ENCODE data around the gene EFNA3. TPM values are rescaled to one million over a fixed set of nuclear protein-coding genes. Genes with fewer than 3 reads are reported as not detected.
A peak's percentile ranks its signal among the peaks of the same experiment; 100 is the strongest.

Gene EFNA3
- total and polyA plus RNA-seq, 2 donors (not counting 3 experiments of a cell fraction or from before 2014, with no cell fraction given), result 2.2 to 2.5 TPM

- Histone ChIP-seq H3K4me1 (ENCODE audit: control insufficient read depth, extremely low read depth, insufficient read depth, low read length) (peaks cover 15% of the 10 kb centered on the region), H2AFZ (ENCODE audit: low read depth, low read length) (no peak overlapping the region), H3K9me1 (replicated peaks; ENCODE audit: control insufficient read depth, extremely low read depth, insufficient read depth, low read length) (no peaks in the 10 kb centered on the region), H3K27ac (ENCODE audit: insufficient read depth, low read depth, low read length) (no peak overlapping the region), H3K9ac (replicated peaks; ENCODE audit: extremely low read depth, insufficient read depth, low read length) (no peak overlapping the region), H3K4me3 (replicated peaks in 1 of 3; ENCODE audit: insufficient read depth in 1 of 3, low read depth in 1 of 3, low read length in 3 of 3) (no peak overlapping the region), H3K27me3 (ENCODE audit: control insufficient read depth in 2 of 2, insufficient read depth in 2 of 2, low read length in 2 of 2) (peaks cover 35 to 46% of the 10 kb centered on the region in 2 experiments), H3K9me3 (replicated peaks; ENCODE audit: control insufficient read depth, insufficient read depth, low read length) (no peaks in the 10 kb centered on the region), H3K4me2 (ENCODE audit: insufficient read depth, low read length) (no peak overlapping the region), H3K36me3 (ENCODE audit: control insufficient read depth in 2 of 2, extremely low read depth in 1 of 2, insufficient read depth in 2 of 2, low read length in 2 of 2) (no peaks in the 10 kb centered on the region), H3K79me2 (ENCODE audit: control insufficient read depth, insufficient read depth, low read length) (no peaks in the 10 kb centered on the region), H4K20me1 (replicated peaks; ENCODE audit: control insufficient read depth, extremely low read depth, insufficient read depth, low read length) (no peaks in the 10 kb centered on the region)
- dilution Hi-C loops (cut with MboI; ENCODE audit: extremely low pct_ligation_motif_present, low sequenced_read_pairs) (no loop called here), intact Hi-C loops (cut with micrococcal nuclease) (no loop called here)
- DNase-seq (ENCODE audit: low read depth, low spot score), result no peak
- ChIA-PET POLR2A (no interaction called here), CTCF (interaction anchor here (1.0 to 1.4 kb wide), 4 partner anchors 20 to 175 kb away, joined by 3 to 5 read pairs (median 4); partner anchors contain the start of gene KRTCAP2)
- BruUV-seq (replicated peaks), result no TSS peak
- no peak for FAIRE-seq
- TF ChIP-seq MAX (IDR thresholded peaks at IDR 0.05; ENCODE audit: insufficient read depth, insufficient read length) (no peak), EZH2 (IDR thresholded peaks at IDR 0.05; ENCODE audit: borderline replicate concordance, low read depth, low read length, severe bottlenecking) (peak; percentile 84)
Measured at GRCh38 chr1:155081472-155082300, 3.0 kb downstream of the EFNA3 start.

- dilution Hi-C loops (cut with MboI; ENCODE audit: extremely low pct_ligation_motif_present, low sequenced_read_pairs), result no loop called here
- no peaks in the 10 kb centered on the region for H3K9me1 ChIP-seq (replicated peaks; ENCODE audit: control insufficient read depth, extremely low read depth, insufficient read depth, low read length)
- H3K27ac ChIP-seq (ENCODE audit: insufficient read depth, low read depth, low read length), result no peak overlapping the region
- H3K79me2 ChIP-seq (ENCODE audit: control insufficient read depth, insufficient read depth, low read length), result no peaks in the 10 kb centered on the region
- H2AFZ ChIP-seq (ENCODE audit: low read depth, low read length), result no peak overlapping the region
- no TSS peak for BruUV-seq (replicated peaks)
- CTCF ChIA-PET, result interaction anchor here (1.0 kb wide), 1 partner anchor 176 kb away, joined by 3 read pairs; no protein-coding TSS in a partner anchor
- no peak for FAIRE-seq
- H3K36me3 ChIP-seq (ENCODE audit: control insufficient read depth in 2 of 2, extremely low read depth in 1 of 2, insufficient read depth in 2 of 2, low read length in 2 of 2), result no peaks in the 10 kb centered on the region
- no peak for TF ChIP-seq FOS (IDR thresholded peaks at IDR 0.05; ENCODE audit: borderline replicate concordance, insufficient read depth, low read length)
- no peak for TF ChIP-seq MAX (IDR thresholded peaks at IDR 0.05; ENCODE audit: insufficient read depth, insufficient read length)
- peak; percentile 17 for TF ChIP-seq EZH2 (IDR thresholded peaks at IDR 0.05; ENCODE audit: borderline replicate concordance, low read depth, low read length, severe bottlenecking)
- H3K4me2 ChIP-seq (ENCODE audit: insufficient read depth, low read length), result no peak overlapping the region
- H3K4me1 ChIP-seq (ENCODE audit: control insufficient read depth, extremely low read depth, insufficient read depth, low read length), result peaks cover 15% of the 10 kb centered on the region
- intact Hi-C loops (cut with micrococcal nuclease), result no loop called here
- H3K27me3 ChIP-seq (ENCODE audit: control insufficient read depth in 2 of 2, insufficient read depth in 2 of 2, low read length in 2 of 2), result peaks cover 35 to 46% of the 10 kb centered on the region in 2 experiments
- H4K20me1 ChIP-seq (replicated peaks; ENCODE audit: control insufficient read depth, extremely low read depth, insufficient read depth, low read length), result no peaks in the 10 kb centered on the region
- POLR2A ChIA-PET, result no interaction called here
- H3K9ac ChIP-seq (replicated peaks; ENCODE audit: extremely low read depth, insufficient read depth, low read length), result no peak overlapping the region
- no peak overlapping the region for H3K4me3 ChIP-seq (replicated peaks in 1 of 3; ENCODE audit: insufficient read depth in 1 of 3, low read depth in 1 of 3, low read length in 3 of 3)
- no peaks in the 10 kb centered on the region for H3K9me3 ChIP-seq (replicated peaks; ENCODE audit: control insufficient read depth, insufficient read depth, low read length)
- no peak for DNase-seq (ENCODE audit: low read depth, low spot score)
Measured at GRCh38 chr1:155082301-155083051, 3.8 kb downstream of the EFNA3 start.

Data from endothelial cell of umbilical vein (primary cell).